Omental fat pad (tissue), 4 donors: ENCODE measurements around the gene TMEM117. TPM values are rescaled to one million over a fixed set of nuclear protein-coding genes. Genes with fewer than 3 reads are reported as not detected.

Experiments
- ATAC-seq: fragments of 150-250 bp; one replicate; pipeline ENCODE4 v1.9.1; 2016; ENCODE audit warnings: mild to moderate bottlenecking, moderate library complexity; ENCODE audit not compliant: low FRiP score
- DNase-seq: peaks from one replicate; pipeline ENCODE4 v3.0.0-alpha.2; 2019; ENCODE audit warnings: low spot score
- CTCF ChIP-seq, 3 donors: fragments of 450-650 bp; IDR thresholded peaks; one replicate each; pipeline ENCODE4 v1.5.1; 2016 to 2017; ENCODE audit warnings: antibody characterized with exemption in 3 of 3, mild to moderate bottlenecking in 3 of 3, moderate library complexity in 2 of 3
- total RNA-seq, 4 donors: library from RNA; depleted of rRNA; stranded (reverse); fragments of >200 nt; gene quantifications; one replicate each; pipeline ENCODE4 v1.1.0, GENCODE V29; 2016

Gene TMEM117
- total RNA-seq, 4 donors from 2014 or later = 7.5 to 13.1 (median 8.2) TPM

GRCh38 chr12:43903686-43904085, 67.8 kb downstream of the TMEM117 start:
- no peak for DNase-seq
- ATAC-seq = no peak
- TF ChIP-seq CTCF (IDR thresholded peaks at IDR 0.05) = no peak

DNA sequence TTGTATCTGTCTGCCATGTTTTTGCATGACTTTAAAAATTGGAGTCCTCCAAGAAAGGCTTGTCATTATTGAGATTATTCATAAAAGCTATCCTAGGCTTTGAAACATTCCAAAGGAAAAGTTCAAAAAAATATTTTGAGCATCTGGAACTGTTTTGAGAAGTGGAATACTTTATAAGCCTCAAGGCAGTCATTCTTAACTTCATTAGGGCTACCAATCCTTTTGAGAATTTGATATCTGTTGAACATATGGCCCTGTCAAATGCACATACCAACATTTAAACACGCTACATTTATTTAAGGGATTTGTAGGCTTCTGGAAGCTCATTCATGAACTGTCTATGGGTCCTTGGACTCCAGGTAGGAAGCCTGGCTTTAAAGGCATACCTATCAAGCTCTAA, 77.0 kb downstream of the TMEM117 start:
- no peak for DNase-seq
- no peak for ATAC-seq

GRCh38 chr12:43914391-43914790, 78.5 kb downstream of the TMEM117 start:
- no peak for ATAC-seq

More for the DNA sequence above, 77.0 kb downstream of the TMEM117 start:
- no peak for TF ChIP-seq CTCF (IDR thresholded peaks at IDR 0.05)

DNA sequence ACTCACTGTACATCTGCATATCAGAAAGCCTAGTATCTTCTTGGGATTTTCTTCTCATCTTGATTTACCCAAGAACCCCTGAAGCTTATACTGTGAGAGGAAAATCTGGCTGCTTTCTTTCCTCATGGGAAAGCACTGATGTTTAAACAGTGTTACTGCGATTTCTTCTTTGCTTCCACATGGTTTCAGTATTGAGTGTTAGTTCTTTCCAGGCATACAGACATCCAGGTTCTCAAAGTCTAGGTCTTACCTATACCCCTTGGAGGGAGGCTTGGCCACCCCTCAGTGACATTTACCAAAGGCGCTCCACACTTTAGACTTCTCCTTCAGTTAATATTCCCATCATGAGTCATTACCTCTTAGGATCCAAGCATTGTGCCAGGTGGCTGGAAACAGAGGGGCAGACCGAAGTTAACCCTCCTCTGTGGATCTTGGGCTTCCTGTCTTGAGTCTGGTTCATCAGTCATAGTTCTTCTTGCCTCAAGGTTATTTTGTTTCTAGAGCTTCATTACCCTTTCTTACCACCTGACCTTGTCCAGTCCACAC, 79.1 kb downstream of the TMEM117 start:
- ATAC-seq (no peak), DNase-seq (no peak)
- no peak for TF ChIP-seq CTCF (IDR thresholded peaks at IDR 0.05)

More at GRCh38 chr12:43914391-43914790, 78.5 kb downstream of the TMEM117 start:
- no peak for DNase-seq
- no peak for TF ChIP-seq CTCF (IDR thresholded peaks at IDR 0.05)

GRCh38 chr12:43917896-43918295, 82.0 kb downstream of the TMEM117 start:
- no peak for TF ChIP-seq CTCF (IDR thresholded peaks at IDR 0.05)
- DNase-seq = no peak
- no peak for ATAC-seq

DNA sequence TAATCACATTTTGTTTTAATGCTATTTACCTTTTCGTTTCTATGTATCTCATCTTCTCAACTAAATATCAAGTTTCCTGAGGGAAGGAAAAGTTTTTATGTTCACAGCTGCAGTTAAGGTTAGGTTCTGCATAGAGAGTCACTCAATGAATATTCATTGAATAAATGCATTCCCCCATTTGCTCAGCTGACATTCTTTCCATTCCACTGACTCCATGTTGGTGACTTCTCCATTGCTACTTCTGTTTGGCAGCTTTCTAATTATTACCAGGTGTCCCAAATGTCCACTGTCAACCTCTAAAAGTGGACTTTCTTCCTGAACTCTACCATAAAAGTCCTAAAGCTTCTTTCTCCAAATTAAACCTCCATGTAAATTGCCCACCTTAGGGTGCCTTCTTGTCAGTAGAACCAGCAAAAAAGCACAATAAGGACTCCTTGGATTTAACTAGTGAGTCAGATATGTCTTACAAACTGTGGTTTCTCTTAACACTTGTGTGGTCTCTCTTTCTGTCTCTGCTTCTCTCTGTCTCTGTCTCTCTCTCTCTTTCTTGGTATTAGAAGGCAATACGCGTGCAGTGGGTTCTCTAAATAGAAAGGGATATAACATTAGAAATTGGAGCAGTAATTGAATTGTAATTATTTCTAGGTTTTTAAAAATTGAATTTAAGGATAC, 85.9 kb downstream of the TMEM117 start:
- ATAC-seq = no peak
- DNase-seq = no peak
- no peak for TF ChIP-seq CTCF (IDR thresholded peaks at IDR 0.05)

DNA sequence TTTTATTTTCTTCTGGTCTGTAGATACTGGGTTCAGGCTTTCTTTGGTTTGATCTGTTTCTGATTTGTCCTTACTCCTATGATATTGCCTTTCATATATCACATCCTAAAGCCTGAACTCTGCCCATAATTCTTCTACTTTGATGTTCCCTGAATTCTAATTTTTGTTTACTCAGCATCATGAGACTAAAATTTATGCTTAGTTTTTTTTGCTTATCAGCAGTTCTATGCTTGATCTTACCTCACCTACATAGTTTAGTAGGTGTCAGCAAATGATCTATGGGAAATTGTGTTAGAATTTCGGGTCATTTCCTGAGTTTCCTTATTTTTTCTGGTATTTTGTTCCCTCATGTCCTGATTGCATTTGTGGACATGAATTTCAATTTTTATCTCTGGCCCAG, 94.2 kb downstream of the TMEM117 start:
- TF ChIP-seq CTCF (IDR thresholded peaks at IDR 0.05) = no peak
- no peak for DNase-seq
- no peak for ATAC-seq
